Activated T-cell treated with anti-CD3 and anti-CD28 coated beads for 24 hours (primary cell): ENCODE results near the gene UIMC1.
"Not testable (repeated sequence)": the region's sequence is repeated elsewhere in the genome, so short reads cannot be mapped to it uniquely, and the experiment has no call there.

Experiments
- DNase-seq: peaks from one replicate; pipeline ENCODE4 v3.0.0-alpha.2; 2020; ENCODE audit warnings: low read depth

UIMC1 gene

GRCh38 chr5:176883700-176884570 lies 122.6 kb downstream of the UIMC1 start:
- no peak for DNase-seq

DNA sequence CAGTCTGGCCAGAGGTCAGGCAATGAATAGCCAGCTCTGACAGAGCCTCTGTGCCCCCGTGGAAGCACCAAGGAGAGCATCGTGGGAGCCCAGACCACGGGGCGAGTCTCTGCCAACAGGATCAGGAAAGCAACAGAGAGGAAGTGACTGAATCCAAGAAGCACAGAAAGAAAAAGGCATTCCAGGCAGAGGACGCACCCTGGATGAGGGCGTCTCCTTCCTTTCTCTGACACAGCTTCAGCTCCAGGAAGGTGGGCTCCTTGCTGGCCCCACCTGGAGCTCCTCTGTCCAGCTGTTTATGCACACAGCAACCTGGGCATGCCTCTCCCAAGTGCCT lies 124.0 kb downstream of the UIMC1 start:
- DNase-seq: no peak

- no peak for DNase-seq
Measured at GRCh38 chr5:176881816-176882566, 124.6 kb downstream of the UIMC1 start.

- no peak for DNase-seq
Measured at GRCh38 chr5:176881021-176881749, 125.4 kb downstream of the UIMC1 start.

- no peak for DNase-seq
Measured at GRCh38 chr5:176880366-176881020, 126.1 kb downstream of the UIMC1 start.

DNA sequence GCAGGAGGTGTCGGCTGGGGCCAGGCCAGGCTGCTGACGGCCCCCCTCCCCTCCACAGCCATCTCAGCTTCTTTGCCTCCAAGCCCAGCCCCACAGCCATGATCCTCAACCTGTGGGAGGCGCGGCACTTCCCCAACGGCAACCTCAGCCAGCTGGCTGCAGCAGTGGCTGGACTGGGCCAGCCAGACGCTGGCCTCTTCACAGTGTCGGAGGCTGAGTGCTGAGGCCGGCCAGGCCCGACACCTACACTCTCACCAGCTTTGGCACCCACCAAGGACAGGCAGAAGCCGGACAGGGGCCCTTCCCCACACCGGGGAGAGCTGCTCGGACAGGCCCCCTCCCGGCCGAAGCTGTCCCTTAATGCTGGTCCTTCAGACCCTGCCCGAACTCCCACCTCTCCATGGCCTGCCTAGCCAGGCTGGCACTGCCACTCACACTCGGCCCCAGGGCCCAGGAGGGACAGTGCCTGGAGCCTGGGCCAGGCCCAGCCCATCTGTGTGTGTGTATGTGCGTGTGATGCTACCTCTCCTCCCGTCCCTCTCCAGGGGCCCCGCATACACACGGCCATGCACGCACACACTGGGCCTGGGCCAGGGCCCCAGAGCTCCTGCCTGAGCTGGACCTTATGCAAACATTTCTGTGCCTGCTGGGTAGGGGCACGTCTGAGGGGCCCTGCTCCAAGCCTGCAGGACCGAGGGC lies 126.8 kb downstream of the UIMC1 start:
- no peak for DNase-seq

DNA sequence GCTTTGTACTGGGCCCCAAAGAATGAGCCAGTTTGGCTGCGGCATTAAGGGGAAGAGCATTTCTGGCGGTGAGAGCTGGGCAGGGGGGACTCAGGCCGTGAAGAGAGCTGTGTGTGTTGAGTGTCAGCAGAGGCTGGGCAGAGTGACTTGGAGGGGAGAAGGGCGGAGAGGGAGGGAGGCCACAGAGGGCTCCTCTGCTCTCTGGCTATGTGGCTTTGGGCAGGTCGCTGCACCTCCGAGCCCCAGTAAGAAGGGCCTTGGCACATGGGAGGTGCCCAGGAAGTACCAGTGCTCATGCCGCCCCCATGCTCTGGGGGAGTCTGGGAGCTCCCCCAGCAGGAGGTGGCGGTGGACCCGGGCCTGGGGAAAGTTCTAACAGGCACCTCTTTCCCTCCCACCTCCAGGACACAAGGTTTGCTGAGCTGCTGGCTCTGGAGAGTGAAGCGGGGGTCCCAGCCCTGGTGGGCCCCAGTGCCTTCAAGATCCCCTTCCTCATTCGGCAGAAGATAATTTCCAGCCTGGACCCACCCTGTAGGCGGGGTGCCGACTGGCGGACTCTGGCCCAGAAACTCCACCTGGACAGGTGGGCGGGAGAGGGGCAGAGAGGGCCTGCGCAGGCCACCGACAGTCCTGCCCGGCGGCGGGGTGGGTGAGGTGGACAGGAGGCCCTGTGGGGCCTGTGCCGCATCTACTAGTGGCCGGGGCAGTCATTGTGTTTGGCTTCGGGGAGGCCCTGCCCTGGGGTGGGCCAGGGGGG lies 127.5 kb downstream of the UIMC1 start:
- DNase-seq: no peak

- DNase-seq: no peak
Measured at GRCh38 chr5:176878463-176878862, 128.1 kb downstream of the UIMC1 start.

- DNase-seq: no peak
Measured at GRCh38 chr5:176877793-176878331, 128.7 kb downstream of the UIMC1 start.

DNA sequence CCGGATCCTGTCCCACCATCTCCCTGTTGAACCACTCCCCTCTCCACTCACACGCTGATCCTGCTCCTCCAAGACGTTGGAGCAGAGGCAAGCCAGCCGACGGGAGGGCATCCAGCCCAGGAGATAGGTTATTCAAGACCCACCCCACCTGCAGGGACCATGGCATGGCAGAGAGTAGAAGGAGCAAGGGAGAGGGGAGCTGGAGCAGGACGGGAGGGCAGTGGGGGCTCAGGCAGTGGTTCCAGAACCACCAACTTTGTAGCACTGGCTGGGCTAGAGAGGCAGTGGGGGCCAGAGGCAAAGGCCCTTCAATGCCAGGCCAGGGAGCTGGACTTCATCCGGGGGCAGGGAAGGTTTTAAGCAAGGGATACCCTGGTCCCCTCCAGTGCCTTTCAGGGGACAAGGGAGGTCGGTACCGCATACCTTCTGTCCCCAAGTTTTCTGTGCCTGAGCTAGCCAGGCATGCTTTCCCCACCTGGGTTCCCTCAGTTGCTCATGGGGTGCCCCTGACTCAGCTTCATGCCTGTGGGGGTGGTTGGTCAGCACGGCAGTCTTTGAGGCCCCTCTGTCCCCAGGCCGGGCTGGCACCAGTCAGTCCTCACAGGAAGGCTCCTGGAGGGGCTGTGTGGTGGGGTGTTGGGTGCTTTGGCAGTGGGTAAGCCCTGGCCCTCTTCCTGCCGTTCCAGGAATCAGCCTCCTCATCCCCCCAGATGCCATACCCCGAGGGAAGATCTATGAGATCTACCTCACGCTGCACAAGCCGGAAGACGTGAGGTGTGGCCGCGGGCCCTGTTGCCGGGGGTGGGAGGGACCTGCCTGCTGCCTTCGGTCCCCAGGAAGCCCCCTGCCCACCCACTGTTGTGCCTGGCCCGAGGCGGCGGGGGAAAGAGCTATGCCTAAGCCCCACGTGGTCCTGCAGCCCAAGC lies 129.8 kb downstream of the UIMC1 start:
- no peak for DNase-seq

DNA sequence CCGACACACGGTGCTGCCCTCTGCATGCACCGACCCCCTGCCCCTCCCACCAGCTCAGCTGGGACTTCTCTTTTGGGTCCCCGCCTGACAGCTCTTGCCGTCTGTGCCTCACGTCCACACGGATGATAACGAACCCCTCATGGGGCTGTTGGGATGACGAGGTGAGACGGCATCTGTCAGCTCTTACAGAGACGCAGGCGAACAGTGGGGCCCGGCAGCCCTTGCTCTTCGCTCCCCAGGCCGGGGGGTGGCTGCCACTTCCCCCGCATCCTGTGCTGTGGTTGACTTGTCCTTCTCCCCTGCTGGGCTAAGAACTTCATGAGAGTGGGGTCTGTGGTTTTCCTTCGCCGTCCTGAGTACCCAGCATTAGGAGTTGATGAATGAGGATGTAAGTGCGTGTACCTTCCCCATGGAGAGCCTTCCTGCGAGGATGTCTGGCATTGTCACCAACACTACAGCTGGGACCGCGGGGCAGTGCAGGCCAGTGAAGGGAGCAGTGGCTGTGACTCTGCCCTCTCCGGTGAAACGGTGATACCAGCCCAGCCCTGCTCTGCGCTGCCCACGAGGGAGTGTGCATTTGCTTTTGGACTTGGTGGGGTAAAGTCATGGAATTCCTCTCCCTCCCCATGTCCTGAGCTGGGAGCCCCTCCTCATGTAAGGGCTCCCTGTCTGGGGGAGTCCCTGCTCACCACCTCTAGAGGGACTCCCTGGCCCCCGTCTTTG lies 130.6 kb downstream of the UIMC1 start:
- no peak for DNase-seq

- DNase-seq: no peak
Measured at GRCh38 chr5:176875014-176875550, 131.5 kb downstream of the UIMC1 start.

DNA sequence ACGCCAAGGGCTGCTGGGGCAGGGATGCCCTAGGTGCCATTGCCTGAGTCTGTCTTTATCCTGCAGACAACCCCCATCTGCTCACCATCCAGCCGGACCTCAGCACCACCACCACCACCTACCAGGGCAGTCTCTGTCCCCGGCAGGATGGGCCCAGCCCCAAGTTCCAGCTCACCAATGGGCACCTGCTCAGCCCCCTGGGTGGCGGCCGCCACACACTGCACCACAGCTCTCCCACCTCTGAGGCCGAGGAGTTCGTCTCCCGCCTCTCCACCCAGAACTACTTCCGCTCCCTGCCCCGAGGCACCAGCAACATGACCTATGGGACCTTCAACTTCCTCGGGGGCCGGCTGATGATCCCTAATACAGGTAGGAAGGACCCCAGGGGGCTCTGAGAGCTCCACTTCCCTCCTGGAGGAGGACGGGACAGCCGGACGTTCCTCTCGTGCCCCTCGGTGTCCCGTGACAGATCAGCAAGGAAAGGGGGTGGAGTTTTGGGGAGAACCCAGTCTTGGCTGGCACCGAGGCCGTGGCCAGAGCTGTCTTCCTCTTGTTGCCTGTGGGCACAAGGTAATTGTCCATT lies 132.3 kb downstream of the UIMC1 start:
- DNase-seq: no peak

GRCh38 chr5:176873541-176874172 lies 132.9 kb downstream of the UIMC1 start:
- no peak for DNase-seq

- DNase-seq: not testable (repeated sequence)
Measured at GRCh38 chr5:176873011-176873410, 133.6 kb downstream of the UIMC1 start.

- DNase-seq: not testable (repeated sequence)
Measured at GRCh38 chr5:176872586-176872985, 134.0 kb downstream of the UIMC1 start.

- DNase-seq: not testable (repeated sequence)
Measured at GRCh38 chr5:176870644-176871043, 135.9 kb downstream of the UIMC1 start.
